Midbrain (tissue), 1 donor: ENCODE results near the gene DNAH14.
"Not testable (repeated sequence)": the region's sequence is repeated elsewhere in the genome, so short reads cannot be mapped to it uniquely, and the experiment has no call there.

Experiments used
- DNase-seq: peaks from one replicate; lab custom pipeline; 2025; lab: John Stamatoyannopoulos, UW

DNAH14 gene

DNA sequence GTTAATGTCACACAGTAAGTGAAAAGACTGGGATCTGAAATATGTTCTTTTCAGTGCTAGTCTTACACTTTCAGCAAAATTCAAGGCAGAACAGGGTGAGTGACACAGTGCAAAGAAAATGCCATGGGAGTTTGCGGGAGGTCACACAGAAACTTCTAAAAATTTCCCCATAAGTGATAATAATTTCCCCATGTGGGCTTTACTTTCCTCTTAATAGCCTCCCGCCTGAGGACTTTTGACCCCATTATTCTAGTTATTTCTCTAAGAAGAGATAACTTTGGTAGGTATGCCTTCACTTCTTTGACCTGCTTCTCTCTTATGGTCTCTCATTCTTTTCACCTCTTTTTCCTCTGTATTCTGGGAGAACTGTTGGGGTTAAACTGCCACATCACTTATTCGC lies 8.1 kb upstream of the DNAH14 start:
- DNase-seq: no peak

DNA sequence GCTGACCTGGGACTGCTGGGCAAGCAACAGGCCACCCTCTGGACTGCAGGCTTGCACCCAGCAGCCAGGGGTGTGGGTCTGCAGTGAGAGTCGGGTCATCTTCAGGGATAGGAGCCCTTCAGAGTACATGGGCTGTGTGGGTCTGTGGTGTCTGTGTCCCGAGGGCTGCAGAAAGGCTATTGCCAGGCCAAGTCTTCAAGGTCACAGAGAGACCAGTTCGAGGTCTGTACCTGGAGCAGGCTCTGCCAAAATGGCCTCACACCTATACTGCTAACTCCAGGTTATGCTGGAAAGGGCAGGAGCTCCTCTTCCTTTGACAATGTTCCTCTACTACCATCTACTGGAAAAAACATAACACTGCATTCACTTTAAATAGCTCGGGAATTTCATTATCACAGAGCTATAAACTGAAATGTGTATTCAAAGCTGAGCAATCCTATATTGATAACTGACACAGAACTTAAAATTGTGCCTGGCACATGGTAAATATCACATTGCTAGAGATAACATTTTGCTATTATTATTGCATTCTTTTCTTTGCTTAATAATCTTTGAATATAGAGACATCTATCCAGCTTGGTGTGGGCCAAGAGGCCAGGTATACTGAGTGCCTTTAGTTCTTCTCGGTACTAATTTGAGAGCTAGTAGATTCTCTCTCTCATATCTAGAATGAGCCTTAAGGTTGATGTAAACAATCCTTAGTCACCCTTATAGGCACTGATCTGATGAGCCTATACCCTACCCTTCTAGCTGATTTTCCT lies 6.9 kb upstream of the DNAH14 start:
- DNase-seq: peak; percentile 34

DNA sequence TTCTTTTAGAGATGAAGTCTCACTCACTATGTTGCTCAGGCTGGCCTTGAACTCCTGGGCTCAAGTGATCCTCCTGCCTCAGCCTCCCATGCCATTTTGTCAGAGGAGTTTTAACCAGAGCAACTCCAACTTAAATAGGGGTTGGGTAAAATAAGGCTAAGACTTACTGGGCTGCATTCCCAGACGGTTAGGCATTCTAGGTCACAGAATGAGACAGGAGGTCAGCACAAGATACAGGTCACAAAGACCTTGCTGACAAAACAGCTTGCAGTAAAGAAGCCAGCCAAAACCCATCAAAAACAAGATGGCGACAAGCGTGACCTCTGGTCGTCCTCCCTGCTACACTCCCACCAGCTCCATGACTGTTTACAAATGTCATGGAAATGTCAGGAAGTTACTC lies 5.7 kb upstream of the DNAH14 start:
- no peak for DNase-seq

DNA sequence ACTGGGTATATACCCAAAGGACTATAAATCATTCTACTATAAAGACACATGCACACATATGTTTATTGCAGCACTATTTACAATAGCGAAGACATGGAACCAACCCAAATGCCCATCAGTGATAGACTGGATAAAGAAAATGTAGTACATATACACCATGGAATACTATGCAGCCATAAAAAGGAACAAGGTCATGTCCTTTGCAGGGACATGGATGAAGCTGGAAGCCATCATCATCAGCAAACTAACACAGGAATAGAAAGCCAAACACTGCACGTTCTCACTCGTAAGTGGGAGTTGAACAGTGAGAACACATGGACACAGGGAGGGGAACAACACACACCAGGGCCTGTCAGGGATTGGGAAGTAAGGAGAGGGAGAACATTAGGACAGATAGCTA lies 1.8 kb upstream of the DNAH14 start:
- DNase-seq: not testable (repeated sequence)

DNA sequence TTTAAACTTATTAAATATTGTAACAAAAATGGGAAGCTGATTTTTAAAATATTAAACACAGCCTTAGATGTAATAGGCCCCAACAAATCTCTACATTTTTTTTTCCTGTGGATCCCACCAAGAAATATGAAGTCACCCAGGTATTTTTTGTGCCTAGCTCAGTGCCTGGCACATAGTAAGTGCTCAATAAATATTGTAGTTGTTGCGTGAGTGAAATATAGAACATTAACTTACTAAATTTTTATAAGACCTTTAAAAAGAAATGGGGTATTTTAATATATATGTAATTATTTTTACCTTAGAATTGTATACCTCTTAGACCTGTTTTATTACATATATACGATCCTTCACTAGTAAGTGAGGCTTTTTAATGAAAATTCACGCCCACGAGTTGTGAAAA lies 569 bp upstream of the DNAH14 start:
- DNase-seq: no peak

DNA sequence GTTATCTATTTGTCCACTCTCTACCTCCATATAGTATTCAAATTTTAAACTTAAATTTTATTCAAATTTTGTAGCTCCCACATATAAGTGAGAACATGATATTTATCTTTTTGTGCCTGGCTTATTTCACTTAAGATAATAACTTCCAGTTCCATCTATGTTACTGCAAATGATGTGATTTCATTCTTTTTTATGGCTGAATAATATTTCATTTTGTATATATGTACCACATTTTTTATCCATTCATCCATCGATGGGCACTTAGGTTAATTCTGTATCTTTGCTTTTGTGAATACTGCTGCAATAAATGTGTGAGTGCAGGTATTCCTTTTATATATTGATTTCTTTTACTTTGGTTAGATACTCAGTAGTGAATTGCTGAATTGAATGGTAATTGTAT lies 2.1 kb downstream of the DNAH14 start:
- DNase-seq: no peak

DNA sequence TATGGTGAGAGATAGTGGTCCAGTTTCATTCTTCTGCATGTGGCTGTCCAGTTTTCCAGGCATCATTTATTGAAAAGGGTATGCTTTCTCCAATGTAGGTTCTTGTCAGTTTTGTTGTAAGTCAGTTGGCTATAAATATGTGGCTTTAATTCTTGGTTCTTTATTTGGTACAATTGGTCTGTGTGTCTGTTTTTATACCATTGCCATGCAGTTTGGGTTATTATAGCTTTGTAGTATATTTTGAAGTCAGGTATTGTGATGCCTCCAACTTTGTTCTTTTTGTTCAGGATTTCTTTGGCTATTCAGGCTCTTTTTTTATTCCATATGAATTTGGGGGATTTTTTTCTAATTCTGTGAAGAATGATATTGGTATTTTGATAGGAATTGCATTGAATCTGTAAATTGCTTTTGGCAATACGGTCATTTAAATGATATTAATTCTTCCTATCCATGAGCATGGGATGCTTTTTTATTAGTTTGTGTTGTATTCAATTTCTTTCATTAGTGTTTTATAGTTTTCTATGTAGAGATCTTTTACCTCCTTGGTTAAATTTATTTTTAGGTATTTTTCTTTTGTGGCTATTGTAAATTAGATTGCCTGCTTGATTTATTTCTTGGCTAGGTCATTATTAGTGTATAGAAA lies 3.3 kb downstream of the DNAH14 start:
- no peak for DNase-seq

DNA sequence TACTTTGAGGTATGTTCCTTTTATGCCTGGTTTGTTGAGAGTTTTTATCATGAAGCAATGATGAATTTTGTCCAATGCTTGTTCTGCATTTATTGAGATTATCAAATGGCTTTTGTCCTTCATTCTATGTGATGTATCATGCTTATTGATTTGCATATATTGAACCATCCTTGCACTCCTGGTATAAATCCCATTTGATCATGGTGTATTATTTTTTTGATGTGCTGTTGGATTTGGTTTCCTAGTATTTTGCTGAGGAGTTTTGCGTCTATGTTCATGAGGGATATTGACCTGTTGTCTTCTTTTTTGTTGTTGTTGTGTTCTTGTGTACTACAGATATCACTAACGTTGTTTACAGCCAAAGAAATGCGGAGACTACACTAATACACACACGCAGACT lies 4.1 kb downstream of the DNAH14 start:
- no peak for DNase-seq

DNA sequence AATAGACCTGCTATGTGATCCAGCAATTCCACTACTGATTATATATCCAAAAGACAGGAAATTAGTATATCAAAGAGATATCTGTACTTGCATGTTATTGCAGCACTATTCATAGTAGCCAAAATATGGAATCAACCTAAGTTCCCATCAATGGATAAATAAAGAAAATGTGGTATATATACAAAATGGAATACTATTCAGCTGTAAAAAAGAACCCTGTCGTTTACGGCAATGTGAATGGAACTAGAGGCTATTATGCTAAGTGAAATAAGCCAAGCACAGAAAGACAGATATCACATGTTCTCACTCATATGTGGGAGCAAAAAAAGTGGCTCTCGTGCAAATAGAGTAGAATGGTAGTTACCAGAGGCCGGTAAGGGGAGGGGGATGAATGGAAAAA lies 9.2 kb downstream of the DNAH14 start:
- no peak for DNase-seq

DNA sequence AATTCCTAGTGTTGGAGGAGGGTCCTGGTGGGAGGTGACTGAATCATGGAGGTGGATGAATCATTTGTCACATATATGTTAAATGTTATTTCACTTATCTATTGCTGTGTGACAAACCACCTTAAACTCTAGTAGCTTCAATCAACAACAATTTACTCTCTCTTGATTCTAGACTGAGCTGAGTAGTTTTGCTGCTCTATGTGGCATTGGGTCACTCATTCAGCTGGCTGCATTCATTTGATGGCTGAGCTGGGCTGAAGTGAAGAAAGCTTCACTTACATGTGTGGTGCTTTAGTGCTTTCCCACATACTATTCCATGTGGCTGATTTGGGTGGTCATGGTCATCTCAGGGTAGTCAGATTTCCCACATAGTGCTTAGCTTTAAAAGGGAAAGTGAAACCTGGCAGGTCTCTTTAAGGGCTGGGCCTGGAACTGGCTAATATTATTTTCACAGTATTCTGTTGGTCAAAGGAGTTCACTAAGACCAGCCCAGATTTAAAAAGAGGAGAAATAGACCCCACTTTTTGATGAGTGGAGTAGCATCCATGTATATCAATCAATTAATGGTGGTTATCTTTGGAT lies 10.5 kb downstream of the DNAH14 start:
- DNase-seq: no peak

DNA sequence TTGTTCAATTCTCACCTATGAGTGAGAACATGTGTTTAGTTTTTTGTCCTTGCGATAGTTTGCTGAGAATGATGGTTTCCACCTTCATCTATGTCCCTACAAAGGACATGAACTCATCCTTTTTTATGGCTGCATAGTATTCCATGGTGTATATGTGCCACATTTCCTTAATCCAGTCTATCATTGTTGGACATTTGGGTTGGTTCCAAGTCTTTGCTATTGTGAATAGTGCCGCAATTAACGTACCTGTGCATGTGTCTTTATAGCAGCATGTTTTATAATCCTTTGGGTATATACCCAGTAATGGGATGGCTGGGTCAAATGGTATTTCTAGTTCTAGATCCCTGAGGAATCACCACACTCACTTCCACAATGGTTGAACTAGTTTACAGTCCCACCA lies 11.3 kb downstream of the DNAH14 start:
- not testable (repeated sequence) for DNase-seq

DNA sequence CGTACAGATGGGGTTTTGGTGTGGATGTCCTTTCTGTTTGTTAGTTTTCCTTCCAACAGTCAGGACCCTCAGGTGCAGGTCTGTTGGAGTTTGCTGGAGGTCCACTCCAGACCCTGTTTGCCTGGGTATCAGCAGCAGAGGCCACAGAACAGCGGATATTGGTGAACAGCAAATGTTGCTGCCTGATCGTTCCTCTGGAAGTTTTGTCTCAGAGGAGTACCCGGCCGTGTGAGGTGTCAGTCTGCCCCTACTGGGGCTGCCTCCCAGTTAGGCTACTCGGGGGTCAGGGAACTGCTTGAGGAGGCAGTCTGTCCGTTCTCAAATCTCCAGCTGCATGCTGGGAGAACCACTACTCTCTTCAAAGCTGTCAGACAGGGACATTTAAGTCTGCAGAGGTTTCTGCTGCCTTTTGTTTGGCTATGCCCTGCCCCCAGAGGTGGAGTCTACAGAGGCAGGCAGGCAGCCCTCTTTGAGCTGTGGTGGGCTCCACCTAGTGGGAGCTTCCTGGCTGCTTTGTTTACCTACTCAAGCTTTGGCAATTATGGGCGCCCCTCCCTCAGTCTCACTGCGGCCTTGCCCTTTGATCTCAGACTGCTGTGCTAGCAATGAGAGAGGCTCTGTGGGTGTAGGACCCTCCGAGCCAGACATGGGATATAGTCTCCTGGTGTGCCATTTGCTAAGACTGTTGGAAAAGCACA lies 16.3 kb downstream of the DNAH14 start:
- not testable (repeated sequence) for DNase-seq

DNA sequence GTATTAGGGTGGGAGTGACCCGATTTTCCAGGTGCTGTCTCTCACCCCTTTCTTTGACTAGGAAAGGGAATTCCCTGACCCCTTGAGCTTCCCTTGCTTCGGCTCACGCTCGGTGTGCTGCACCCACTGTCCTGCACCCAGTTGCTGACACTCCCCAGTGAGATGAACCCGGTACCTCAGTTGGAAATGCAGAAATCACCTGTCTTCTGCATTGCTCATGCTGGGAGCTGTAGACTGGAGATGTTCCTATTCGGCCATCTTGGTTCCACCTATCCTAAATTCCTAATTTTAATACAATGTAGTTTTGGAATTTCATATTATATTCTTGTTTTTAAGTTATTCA lies 16.8 kb downstream of the DNAH14 start:
- not testable (repeated sequence) for DNase-seq

DNA sequence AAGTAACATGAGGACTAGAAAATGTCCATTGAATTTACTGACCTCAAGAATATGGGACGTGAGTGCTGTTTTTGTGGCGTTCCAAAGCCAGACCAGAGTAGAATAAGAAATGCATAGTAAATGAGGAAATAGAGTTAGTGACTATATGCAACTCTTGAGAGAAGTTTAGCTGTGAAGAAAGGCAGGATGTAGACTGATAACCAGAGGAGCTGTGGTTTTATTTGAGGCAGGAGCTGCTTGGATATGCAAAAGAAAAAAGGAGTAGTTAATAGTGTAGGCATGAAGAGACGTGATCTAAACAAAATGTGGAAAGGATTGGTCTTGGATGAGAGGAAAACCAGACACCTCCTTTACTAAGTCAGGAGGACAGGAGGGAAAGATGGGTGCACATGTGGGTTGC lies 28.2 kb downstream of the DNAH14 start:
- DNase-seq: no peak

DNA sequence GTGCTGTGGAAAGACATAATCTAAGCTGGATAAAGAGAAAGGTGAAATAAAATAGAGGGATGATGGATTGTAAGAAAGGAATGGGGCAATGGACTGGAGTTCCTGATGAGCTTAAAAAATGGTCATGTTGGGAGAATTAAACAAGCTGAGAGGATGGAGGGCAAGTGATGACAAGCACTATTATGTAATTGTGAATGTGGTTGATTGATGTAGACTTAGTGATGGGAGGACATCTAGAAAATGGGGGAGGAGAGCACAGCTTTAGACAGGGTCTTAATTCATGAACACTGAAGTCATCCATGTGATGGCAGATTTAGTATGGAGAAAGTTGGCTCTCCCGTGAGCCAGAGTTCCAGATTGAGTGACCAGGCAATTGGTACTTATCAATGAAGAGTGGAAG lies 29.0 kb downstream of the DNAH14 start:
- DNase-seq: no peak

DNA sequence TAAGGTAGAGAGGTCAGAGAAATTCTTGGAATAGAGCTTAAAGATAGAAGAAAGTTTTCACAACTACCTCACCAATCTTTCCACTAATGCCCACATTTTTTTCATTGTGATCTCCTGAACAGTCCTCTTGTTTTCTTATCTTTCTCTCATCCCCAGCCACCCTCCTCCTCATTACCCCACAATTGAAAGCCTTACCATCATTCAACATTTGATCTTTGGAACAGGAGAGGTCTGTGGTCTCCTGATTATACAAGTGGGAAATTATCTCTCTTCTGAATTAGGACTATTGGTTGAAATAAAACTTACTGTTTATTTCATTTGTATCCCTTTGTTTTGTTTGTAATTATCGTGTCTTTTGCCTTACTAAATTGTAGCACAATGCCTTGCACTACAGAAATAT lies 29.6 kb downstream of the DNAH14 start:
- no peak for DNase-seq

DNA sequence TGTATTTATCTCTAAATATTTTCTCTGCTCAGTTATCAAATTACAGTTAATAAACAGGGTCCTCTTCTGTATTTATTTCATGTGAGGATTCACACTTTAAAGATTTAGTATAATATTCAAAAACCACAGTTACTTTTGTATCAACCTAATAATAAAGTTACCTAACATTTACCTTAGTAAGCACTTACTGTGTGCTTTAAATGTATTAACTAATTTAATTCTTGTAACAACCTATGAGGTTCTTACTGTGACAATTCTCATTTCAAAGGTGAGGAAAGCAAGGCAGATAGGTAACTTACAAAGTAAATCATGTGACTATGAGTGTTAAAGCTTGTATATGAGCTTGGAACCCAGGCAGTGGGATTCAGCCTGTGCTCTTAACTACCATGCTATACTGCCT lies 30.2 kb downstream of the DNAH14 start:
- no peak for DNase-seq

DNA sequence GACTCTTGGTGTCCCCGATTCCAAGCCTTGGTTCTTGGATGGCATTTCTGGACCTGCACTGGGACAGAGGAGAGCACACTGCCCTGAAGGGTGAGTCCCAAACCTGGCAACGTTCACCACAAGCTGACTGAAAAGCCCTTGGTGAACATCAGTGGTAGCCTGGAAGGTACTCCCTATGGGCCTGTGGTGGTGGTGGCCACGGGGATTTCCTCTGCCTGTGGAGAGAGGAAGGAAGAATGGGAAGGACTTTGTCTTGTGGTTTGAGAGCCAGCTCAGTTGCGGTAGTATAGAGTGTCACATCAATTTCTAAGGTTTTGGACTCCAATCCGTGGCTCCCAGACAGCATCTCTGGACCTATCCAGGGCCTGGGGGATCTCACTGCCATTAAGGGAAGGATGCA lies 50.7 kb downstream of the DNAH14 start:
- no peak for DNase-seq

DNA sequence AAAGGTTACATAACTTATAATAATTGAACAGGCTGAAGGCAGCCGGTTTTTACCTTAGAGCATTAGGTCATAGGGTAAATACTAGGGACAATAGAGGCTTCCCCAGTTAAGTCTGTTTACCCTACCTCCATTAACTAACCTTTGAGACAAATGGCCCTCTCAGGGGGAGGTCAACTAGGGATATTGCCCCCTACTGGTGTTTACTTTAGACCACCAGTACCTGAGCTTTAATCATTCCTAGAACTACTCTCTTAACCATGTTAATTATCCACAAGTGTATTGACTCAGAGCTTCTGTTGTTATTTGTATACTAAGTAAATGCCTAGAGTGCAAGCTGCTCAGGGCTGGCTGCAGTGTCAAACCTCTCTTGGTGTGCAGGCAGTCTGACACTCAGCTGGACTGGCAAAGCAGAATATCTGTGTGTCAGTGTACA lies 52.5 kb downstream of the DNAH14 start:
- DNase-seq: not testable (repeated sequence)

DNA sequence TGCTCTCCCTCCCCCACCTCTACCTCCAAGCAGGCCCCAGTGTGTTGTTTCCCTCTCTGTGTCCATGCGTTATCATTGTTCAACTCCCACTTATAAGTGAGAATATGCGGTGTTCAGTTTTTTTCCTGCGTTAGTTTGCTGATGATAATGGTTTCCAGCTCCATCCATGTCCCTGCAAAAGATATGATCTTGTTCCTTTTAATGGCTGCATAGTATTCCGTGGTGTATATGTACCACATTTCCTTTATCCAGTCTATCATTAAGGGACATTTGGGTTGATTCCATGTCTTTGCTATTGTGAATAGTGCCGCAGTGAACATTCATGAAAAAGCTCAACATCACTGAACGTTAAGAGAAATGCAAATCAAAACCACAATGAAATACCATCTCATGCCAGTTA lies 58.6 kb downstream of the DNAH14 start:
- no peak for DNase-seq

DNA sequence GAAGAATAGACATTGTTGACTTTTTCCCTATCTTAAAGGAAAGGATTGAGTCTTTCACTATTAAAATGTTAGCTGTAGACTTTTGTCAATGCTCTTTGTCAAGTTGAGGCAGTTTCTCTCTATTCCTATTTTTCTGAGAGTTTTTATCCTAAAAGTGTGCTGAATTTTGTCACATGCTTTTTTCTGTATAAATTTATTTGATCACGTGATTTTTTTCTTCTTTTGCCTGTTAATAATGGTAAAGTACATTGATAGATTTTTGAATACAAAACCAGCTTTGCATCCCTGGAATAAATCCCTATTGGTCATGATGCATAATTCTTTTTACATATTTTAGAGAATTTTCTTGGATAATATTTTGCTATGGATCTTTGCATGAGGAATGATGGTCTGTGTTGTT lies 60.1 kb downstream of the DNAH14 start:
- no peak for DNase-seq

DNA sequence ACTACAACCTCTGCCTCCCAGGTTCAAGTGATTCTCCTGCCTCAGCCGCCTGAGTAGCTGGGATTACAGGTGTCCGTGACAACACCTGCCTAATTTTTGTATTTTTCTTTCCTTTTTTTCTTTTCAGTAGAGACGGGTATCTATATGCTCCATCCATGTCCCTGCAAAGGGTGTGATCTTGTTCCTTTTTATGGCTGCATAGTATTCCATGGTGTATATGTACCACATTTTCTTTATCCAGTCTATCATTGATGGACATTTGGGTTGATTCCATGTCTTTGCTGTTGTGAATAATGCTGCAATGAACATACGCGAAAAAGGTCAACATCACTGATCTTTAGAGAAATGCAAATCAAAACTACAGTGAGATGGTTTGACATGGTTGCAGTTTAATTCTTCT lies 62.1 kb downstream of the DNAH14 start:
- not testable (repeated sequence) for DNase-seq

DNA sequence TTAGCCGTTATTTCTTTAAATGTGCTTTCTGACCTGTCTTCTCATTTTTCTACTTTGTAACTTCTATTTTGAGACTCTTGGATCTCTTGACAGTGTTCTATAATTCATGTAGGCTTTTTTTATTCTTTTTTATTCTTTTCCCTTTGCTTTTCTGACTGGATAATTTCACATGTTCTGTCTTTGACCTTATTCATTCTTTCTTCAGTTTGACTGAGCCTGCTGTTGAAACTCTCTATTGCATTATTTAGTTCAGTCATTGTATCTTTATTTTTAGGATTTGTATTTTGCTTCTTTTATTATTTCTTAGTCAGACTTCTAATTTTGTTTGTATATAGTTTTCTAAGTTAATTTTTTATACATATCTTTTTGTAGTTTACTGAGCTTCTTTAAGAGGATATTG lies 66.1 kb downstream of the DNAH14 start:
- no peak for DNase-seq
